ENCODE results near the gene STRBP.

The STRBP gene

DNA sequence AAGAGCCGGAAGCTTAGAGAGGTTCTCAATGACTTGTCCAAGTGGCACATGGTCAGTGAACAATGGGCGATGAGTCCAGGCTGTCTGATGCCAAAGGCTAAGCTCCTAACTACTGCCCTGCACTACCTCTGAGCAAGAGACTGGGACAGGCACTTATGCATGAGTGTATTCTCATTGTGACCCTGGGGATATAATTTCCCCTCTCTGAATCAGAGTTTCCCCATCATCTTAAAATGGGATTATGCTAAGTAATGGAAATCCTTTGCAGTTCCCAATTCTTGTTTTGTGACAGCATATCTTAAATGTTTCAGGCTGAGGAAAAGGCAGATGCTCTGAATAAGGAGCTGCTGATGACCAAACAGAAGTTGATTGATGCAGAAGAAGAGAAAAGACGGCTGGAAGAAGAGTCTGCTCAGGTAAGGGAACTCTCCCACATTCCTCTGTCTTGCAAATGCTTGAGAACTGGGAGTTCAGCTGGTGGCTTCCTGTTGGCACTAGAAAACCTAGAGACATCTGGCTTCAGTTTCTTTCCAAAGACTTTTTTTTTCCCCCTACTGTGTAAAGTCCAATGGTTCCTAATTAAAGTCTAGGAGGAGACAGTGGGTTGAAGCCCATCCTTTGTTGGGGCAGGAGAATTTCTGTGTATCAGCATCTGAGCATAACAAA, 170.8 kb downstream of the STRBP start:
- TF ChIP-seq TAF1 (IDR thresholded peaks at IDR 0.05; ENCODE audit: borderline replicate concordance, insufficient read depth, low read length) = no peak
- TF ChIP-seq SIN3A (IDR thresholded peaks at IDR 0.05; ENCODE audit: borderline replicate concordance, insufficient read depth, low read length) = no peak
- no peak for TF ChIP-seq POLR2AphosphoS5 (IDR thresholded peaks at IDR 0.05; ENCODE audit: low read depth, low read length)

DNA sequence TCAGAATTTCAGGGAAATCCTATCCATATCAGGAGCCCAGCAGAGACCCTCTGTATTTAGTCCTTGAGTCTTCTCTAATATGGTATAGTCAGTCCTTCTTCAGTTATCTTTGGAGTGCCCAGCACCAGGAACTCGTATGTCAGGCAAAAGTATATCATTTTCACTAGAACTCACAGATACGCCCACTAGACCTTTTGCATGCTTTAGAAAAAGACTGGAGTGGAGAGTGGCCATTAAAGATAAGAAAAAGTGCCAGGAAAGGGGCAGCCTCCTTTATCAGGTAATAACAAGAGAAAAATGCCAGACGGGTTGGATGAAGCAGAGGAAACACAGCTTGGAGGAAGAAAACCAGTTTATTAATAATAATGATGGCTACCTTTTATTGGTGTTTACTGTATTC, 171.4 kb downstream of the STRBP start:
- TF ChIP-seq, protein P1, sequence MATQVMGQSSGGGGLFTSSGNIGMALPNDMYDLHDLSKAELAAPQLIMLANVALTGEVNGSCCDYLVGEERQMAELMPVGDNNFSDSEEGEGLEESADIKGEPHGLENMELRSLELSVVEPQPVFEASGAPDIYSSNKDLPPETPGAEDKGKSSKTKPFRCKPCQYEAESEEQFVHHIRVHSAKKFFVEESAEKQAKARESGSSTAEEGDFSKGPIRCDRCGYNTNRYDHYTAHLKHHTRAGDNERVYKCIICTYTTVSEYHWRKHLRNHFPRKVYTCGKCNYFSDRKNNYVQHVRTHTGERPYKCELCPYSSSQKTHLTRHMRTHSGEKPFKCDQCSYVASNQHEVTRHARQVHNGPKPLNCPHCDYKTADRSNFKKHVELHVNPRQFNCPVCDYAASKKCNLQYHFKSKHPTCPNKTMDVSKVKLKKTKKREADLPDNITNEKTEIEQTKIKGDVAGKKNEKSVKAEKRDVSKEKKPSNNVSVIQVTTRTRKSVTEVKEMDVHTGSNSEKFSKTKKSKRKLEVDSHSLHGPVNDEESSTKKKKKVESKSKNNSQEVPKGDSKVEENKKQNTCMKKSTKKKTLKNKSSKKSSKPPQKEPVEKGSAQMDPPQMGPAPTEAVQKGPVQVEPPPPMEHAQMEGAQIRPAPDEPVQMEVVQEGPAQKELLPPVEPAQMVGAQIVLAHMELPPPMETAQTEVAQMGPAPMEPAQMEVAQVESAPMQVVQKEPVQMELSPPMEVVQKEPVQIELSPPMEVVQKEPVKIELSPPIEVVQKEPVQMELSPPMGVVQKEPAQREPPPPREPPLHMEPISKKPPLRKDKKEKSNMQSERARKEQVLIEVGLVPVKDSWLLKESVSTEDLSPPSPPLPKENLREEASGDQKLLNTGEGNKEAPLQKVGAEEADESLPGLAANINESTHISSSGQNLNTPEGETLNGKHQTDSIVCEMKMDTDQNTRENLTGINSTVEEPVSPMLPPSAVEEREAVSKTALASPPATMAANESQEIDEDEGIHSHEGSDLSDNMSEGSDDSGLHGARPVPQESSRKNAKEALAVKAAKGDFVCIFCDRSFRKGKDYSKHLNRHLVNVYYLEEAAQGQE (IDR thresholded peaks at IDR 0.05; ENCODE audit: insufficient read depth in 1 of 2, low read depth in 2 of 2, low read length in 2 of 2) = no peak
- no peak for TF ChIP-seq SIN3A (IDR thresholded peaks at IDR 0.05; ENCODE audit: borderline replicate concordance, insufficient read depth, low read length)
- no peak for TF ChIP-seq TAF1 (IDR thresholded peaks at IDR 0.05; ENCODE audit: borderline replicate concordance, insufficient read depth, low read length)
- TF ChIP-seq POLR2AphosphoS5 (IDR thresholded peaks at IDR 0.05; ENCODE audit: low read depth, low read length) = no peak

DNA sequence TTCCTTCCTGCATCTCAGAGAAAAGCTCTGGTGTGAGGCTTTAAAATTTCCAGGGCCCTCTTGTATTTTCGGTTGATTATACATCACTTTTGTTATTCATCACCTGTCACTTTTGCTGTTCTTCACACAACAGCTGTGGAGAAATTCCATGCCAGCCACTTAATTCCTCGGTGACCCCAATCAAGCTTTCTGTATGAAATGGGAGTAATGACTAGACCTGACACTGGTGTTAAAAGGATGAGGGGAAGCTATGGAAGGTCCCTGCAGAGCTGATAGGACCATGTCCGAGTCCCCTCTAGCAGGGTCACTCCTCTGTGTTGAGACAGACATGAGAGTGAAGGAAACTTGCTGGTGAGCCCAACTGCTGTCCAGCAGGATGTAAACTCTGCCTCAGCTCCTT, 175.2 kb downstream of the STRBP start:
- TF ChIP-seq TAF1 (IDR thresholded peaks at IDR 0.05; ENCODE audit: borderline replicate concordance, insufficient read depth, low read length) (no peak), FOXP2 (optimal IDR thresholded peaks at IDR 0.05; ENCODE audit: borderline replicate concordance, extremely low read depth, extremely low read length, insufficient read depth) (no peak), POLR2AphosphoS5 (IDR thresholded peaks at IDR 0.05; ENCODE audit: low read depth, low read length) (no peak), SIN3A (IDR thresholded peaks at IDR 0.05; ENCODE audit: borderline replicate concordance, insufficient read depth, low read length) (no peak)
- TF ChIP-seq, protein P1 (IDR thresholded peaks at IDR 0.05; ENCODE audit: insufficient read depth in 1 of 2, low read depth in 2 of 2, low read length in 2 of 2) = no peak

DNA sequence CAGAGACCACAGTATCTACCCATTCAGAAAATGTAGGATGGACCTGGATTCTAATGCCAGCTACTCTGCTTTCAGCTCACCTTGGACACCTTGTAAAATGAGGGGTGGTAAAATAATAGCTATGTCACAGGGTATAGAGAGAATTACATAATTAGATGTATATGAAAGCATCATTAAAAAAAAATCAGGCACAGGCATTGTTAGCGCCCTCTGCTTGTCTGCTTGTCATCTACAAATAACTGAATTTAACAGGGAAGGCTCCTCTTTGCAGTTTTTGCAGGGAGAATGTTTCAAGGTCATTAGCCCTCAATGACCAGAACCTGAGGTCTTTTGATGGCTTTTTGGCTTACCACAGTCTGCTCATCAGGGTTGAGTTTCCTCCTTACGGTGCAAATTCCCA, 176.9 kb downstream of the STRBP start:
- TF ChIP-seq FOXP2 (optimal IDR thresholded peaks at IDR 0.05; ENCODE audit: borderline replicate concordance, extremely low read depth, extremely low read length, insufficient read depth) (no peak), POLR2AphosphoS5 (IDR thresholded peaks at IDR 0.05; ENCODE audit: low read depth, low read length) (no peak), TAF1 (IDR thresholded peaks at IDR 0.05; ENCODE audit: borderline replicate concordance, insufficient read depth, low read length) (no peak), SIN3A (IDR thresholded peaks at IDR 0.05; ENCODE audit: borderline replicate concordance, insufficient read depth, low read length) (no peak)
- TF ChIP-seq, protein P1 (IDR thresholded peaks at IDR 0.05; ENCODE audit: insufficient read depth in 1 of 2, low read depth in 2 of 2, low read length in 2 of 2) = no peak

DNA sequence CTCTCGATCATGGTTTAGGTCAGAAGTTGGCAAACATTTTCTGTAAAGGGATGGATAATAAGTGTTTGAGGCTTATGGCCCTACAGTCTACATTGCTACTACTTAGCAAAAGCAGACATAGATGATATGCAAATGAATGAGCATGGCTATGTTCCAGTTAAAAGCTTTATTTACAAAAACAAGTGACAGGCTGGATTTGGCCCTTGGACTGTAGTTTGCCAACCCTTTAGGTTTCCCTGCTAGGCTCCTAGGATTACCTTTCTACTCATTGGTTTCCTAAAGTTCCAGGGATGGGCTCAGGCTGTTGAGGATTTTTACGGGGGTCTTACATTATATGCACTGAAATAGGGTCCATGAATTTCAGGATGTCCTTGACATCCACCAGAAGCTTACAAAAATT, 177.4 kb downstream of the STRBP start:
- TF ChIP-seq POLR2AphosphoS5 (IDR thresholded peaks at IDR 0.05; ENCODE audit: low read depth, low read length) = no peak
- TF ChIP-seq FOXP2 (optimal IDR thresholded peaks at IDR 0.05; ENCODE audit: borderline replicate concordance, extremely low read depth, extremely low read length, insufficient read depth) = no peak

DNA sequence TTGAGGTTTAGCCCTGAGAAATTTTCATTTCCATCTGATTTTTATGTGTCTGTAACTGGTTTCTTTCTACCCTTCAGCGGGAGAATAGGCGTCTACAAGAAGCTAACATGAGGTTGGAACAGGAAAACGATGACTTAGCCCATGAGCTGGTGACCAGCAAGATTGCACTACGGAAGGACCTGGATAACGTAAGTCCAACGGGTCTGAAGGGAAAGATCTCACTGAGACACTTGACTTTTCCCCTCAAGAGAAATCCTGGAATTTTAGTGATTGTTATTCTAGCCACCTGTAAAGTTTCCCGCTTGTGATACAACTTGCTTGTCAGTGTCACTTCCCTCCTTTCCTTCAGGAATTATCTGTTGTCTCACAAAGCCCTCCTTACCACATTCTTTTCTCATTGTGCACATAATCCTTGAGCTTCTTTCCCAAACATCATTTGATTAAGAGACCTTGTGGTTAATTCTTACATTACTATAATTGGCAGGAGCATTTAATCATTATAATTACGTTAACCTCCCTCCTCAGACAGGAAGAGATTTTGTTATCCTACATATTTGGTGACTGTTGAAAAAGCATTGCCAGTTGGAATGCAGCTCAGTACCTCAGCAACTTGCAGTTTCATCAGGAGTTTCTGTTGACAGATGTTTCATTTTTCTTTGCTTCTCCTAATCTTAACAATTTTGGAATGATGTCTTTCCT, 178.0 kb downstream of the STRBP start:
- TF ChIP-seq POLR2AphosphoS5 (IDR thresholded peaks at IDR 0.05; ENCODE audit: low read depth, low read length) = no peak
- TF ChIP-seq FOXP2 (optimal IDR thresholded peaks at IDR 0.05; ENCODE audit: borderline replicate concordance, extremely low read depth, extremely low read length, insufficient read depth) = no peak
- no peak for TF ChIP-seq TAF1 (IDR thresholded peaks at IDR 0.05; ENCODE audit: borderline replicate concordance, insufficient read depth, low read length)
- no peak for TF ChIP-seq SIN3A (IDR thresholded peaks at IDR 0.05; ENCODE audit: borderline replicate concordance, insufficient read depth, low read length)
- TF ChIP-seq, protein P1 (IDR thresholded peaks at IDR 0.05; ENCODE audit: insufficient read depth in 1 of 2, low read depth in 2 of 2, low read length in 2 of 2) = no peak

Measured in PFSK-1 (cell line).